ENCODE data around the gene BEST3.

BEST3 gene

GRCh38 chr12:69684466-69684865, 14.6 kb downstream of the BEST3 start:
- TF ChIP-seq POLR2AphosphoS5 (IDR thresholded peaks at IDR 0.05; ENCODE audit: low read depth, low read length) (no peak), REST (IDR thresholded peaks at IDR 0.05; ENCODE audit: insufficient read depth in 1 of 2, low read depth in 2 of 2, low read length in 2 of 2) (no peak), FOXP2 (optimal IDR thresholded peaks at IDR 0.05; ENCODE audit: borderline replicate concordance, extremely low read depth, extremely low read length, insufficient read depth) (no peak), SIN3A (IDR thresholded peaks at IDR 0.05; ENCODE audit: borderline replicate concordance, insufficient read depth, low read length) (no peak), TAF1 (IDR thresholded peaks at IDR 0.05; ENCODE audit: borderline replicate concordance, insufficient read depth, low read length) (no peak)

DNA sequence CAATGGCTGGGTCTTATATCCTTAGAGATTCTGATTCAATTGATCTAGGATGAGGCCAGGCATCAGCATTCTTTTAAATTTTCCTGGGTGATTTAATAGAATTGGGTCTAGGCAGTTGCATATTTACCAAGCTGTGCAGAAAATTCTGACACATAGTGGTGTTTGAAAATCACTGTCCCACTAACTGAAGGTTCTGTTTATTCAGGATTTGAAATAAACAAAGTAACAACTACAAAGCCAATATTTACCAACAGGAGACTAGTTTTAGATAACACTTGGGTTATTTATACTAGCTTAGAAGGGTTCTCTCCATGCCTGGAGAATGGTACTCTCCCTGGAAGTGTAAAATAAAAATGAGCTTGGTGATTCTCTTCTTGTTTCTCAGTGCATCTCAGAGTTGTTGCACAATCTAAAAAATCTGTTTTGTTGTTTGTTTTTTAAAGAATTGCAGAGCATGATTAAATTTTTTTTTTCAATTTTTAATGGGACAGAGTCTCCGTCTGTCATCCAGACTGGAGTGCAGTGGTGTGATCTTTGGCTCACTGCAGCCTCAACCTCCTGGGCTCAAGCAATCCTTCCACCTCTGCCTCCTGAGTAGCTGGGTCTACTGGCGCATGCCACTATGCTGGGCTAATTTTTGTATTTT, 16.9 kb downstream of the BEST3 start:
- no peak for TF ChIP-seq TAF1 (IDR thresholded peaks at IDR 0.05; ENCODE audit: borderline replicate concordance, insufficient read depth, low read length)
- no peak for TF ChIP-seq FOXP2 (optimal IDR thresholded peaks at IDR 0.05; ENCODE audit: borderline replicate concordance, extremely low read depth, extremely low read length, insufficient read depth)
- TF ChIP-seq SIN3A (IDR thresholded peaks at IDR 0.05; ENCODE audit: borderline replicate concordance, insufficient read depth, low read length) = no peak
- no peak for TF ChIP-seq REST (IDR thresholded peaks at IDR 0.05; ENCODE audit: insufficient read depth in 1 of 2, low read depth in 2 of 2, low read length in 2 of 2)
- no peak for TF ChIP-seq POLR2AphosphoS5 (IDR thresholded peaks at IDR 0.05; ENCODE audit: low read depth, low read length)

- no peak for TF ChIP-seq POLR2AphosphoS5 (IDR thresholded peaks at IDR 0.05; ENCODE audit: low read depth, low read length)
- TF ChIP-seq FOXP2 (optimal IDR thresholded peaks at IDR 0.05; ENCODE audit: borderline replicate concordance, extremely low read depth, extremely low read length, insufficient read depth) = no peak
- TF ChIP-seq TAF1 (IDR thresholded peaks at IDR 0.05; ENCODE audit: borderline replicate concordance, insufficient read depth, low read length) = no peak
- TF ChIP-seq REST (IDR thresholded peaks at IDR 0.05; ENCODE audit: insufficient read depth in 1 of 2, low read depth in 2 of 2, low read length in 2 of 2) = no peak
- no peak for TF ChIP-seq SIN3A (IDR thresholded peaks at IDR 0.05; ENCODE audit: borderline replicate concordance, insufficient read depth, low read length)
These were observed 20.0 kb downstream of the BEST3 start for GRCh38 chr12:69679119-69679518.

DNA sequence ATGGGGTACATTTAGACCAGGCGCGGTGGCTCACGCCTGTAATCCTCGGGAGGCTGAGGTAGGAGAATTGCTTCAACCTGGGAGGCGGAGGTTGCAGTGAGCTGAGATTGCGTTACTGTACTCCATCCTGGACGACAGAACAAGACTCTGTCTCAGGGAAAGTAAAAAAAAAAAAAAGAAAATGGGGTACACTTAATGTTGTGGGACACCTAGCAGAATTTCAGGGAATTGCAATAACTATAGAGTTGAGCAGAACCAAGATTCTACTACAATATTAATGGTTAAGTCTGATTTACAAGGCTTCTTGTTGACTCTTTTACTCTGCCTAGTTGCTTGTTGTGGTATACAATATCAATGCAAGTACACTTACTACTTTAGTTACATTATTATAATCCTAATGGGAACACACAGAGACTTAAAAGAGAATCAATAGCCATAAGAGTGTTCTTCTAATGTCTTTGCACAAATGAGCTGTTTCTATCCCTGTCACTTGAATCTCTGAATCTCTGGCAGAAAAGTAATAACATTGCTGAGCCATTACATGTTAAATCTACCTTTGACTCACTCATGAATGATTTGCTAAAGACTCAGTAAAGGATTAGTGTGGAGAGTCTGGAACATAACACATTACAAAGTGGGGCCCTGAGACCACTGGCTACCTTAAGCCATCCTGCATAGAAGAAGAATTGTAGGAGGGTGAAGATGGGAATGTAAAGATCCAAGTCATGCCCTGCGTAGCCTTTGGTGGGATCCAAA, 22.7 kb downstream of the BEST3 start:
- TF ChIP-seq POLR2AphosphoS5 (IDR thresholded peaks at IDR 0.05; ENCODE audit: low read depth, low read length) (no peak), TAF1 (IDR thresholded peaks at IDR 0.05; ENCODE audit: borderline replicate concordance, insufficient read depth, low read length) (no peak), SIN3A (IDR thresholded peaks at IDR 0.05; ENCODE audit: borderline replicate concordance, insufficient read depth, low read length) (no peak), FOXP2 (optimal IDR thresholded peaks at IDR 0.05; ENCODE audit: borderline replicate concordance, extremely low read depth, extremely low read length, insufficient read depth) (no peak), REST (IDR thresholded peaks at IDR 0.05; ENCODE audit: insufficient read depth in 1 of 2, low read depth in 2 of 2, low read length in 2 of 2) (no peak)
